MCF 10A (cell line): ENCODE measurements around the gene CPED1. TPM values are rescaled to one million over a fixed set of nuclear protein-coding genes. Genes with fewer than 3 reads are reported as not detected.
"Not testable (repeated sequence)": the region's sequence is repeated elsewhere in the genome, so short reads cannot be mapped to it uniquely, and the experiment has no call there.

Source experiments
- BruUV-seq: library from RNA; stranded (reverse); fragments of 400-500 nt; replicated peaks from 2 replicates; lab custom pipeline; 2021; lab: Mats Ljungman, UMichigan
- CTCF ChIA-PET: fragments of 300-600 bp; sonication (Branson Sonifier 250); formaldehyde crosslinking; extraction: SDS; loops from one replicate; lab custom pipeline; 2021; ENCODE audit warnings: antibody characterized with exemption, inconsistent platforms; lab: Yijun Ruan, JAX
- POLR2A ChIA-PET: fragments of 300-600, 350-650 bp; sonication (Branson Sonifier 250); formaldehyde crosslinking; extraction: SDS; loops from one replicate; lab custom pipeline; 2020; ENCODE audit warnings: antibody characterized with exemption, inconsistent platforms; lab: Yijun Ruan, JAX
- DNase-seq: peaks from one replicate; pipeline ENCODE4 v3.0.0-alpha.2; 2018; ENCODE audit not compliant: unreplicated experiment
- H3K27ac Mint-ChIP-seq: one replicate; pipeline ENCODE4 v1.8.0; 2022; ENCODE audit warnings: mild to moderate bottlenecking, low read depth, mixed read lengths; ENCODE audit not compliant: unreplicated experiment
- H3K27me3 Mint-ChIP-seq: one replicate; pipeline ENCODE4 v1.8.0; 2022; ENCODE audit warnings: mixed read lengths; ENCODE audit not compliant: insufficient read depth, unreplicated experiment
- H3K36me3 Mint-ChIP-seq: one replicate; pipeline ENCODE4 v1.8.0; 2022; ENCODE audit warnings: mild to moderate bottlenecking, moderate library complexity, mixed read lengths; ENCODE audit not compliant: insufficient read depth, unreplicated experiment
- H3K4me1 Mint-ChIP-seq: one replicate; pipeline ENCODE4 v1.8.0; 2022; ENCODE audit warnings: mixed read lengths; ENCODE audit not compliant: insufficient read depth, unreplicated experiment
- H3K4me3 Mint-ChIP-seq: one replicate; pipeline ENCODE4 v1.8.0; 2022; ENCODE audit warnings: mild to moderate bottlenecking, moderate library complexity, mixed read lengths; ENCODE audit not compliant: unreplicated experiment
- H3K9me3 Mint-ChIP-seq: one replicate; pipeline ENCODE4 v1.8.0; 2022; ENCODE audit warnings: mixed read lengths; ENCODE audit not compliant: unreplicated experiment
- intact Hi-C: fragments of 100-400 bp; cut with micrococcal nuclease; formaldehyde crosslinking; loops from 2 replicates; pipeline ENCODE4 v1.14.1; 2022
- total RNA-seq: library from RNA; stranded (reverse); gene quantifications from 2 replicates; pipeline ENCODE4 v1.2.3, GENCODE V29; 2022
- TF ChIP-seq, protein P1 (sequence below): fragments of 200-600 bp; IDR thresholded peaks from one replicate; pipeline ENCODE4 v1.8.0; 2022; ENCODE audit warnings: antibody characterized with exemption, mild to moderate bottlenecking; ENCODE audit not compliant: unreplicated experiment

The CPED1 gene
- total RNA-seq, 1 experiment from 2014 or later: not detected

DNA sequence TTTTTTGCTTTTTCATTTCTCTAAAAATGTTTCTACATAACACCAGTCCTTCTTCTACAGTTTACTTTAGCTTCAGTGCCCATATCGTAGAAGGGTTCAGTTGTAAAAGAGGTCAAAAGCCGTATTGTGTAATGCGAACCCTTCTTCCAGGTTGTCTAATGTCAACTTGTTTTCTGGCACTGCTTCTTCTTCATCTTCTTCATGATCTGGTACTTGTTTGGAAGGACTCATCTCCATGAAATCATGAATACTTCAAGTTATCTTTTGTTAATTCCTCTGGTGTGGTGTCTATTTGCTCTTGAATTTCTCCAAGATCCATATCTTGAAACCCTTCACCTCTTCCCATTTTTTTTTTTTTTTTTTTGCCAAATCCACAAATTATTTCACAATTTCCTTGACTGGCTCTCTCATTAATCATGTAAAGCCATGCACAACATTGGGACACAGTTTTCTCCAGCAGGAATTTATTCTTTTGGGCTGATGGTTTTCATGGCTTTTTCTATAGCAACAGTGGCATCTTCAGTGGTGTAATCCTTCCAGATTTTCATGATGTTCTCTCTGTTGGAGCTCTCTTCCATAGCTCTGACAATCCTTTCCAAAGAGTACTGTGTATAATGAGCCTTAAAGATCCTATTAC, 85.1 kb downstream of the CPED1 start:
- no peaks in the 10 kb centered on the region for H3K36me3 Mint-ChIP-seq
- H3K4me1 Mint-ChIP-seq: no peaks in the 10 kb centered on the region
- POLR2A ChIA-PET: interaction anchor here (0.7 kb wide), 1 partner anchor 95 kb away, joined by 3 read pairs; no protein-coding TSS in a partner anchor
- no peak for DNase-seq
- H3K9me3 Mint-ChIP-seq: no peaks in the 10 kb centered on the region
- no peak overlapping the region for H3K4me3 Mint-ChIP-seq
- no TSS peak for BruUV-seq
- peaks cover 36% of the 10 kb centered on the region for H3K27me3 Mint-ChIP-seq
- TF ChIP-seq, protein P1, sequence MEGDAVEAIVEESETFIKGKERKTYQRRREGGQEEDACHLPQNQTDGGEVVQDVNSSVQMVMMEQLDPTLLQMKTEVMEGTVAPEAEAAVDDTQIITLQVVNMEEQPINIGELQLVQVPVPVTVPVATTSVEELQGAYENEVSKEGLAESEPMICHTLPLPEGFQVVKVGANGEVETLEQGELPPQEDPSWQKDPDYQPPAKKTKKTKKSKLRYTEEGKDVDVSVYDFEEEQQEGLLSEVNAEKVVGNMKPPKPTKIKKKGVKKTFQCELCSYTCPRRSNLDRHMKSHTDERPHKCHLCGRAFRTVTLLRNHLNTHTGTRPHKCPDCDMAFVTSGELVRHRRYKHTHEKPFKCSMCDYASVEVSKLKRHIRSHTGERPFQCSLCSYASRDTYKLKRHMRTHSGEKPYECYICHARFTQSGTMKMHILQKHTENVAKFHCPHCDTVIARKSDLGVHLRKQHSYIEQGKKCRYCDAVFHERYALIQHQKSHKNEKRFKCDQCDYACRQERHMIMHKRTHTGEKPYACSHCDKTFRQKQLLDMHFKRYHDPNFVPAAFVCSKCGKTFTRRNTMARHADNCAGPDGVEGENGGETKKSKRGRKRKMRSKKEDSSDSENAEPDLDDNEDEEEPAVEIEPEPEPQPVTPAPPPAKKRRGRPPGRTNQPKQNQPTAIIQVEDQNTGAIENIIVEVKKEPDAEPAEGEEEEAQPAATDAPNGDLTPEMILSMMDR: no peak
- CTCF ChIA-PET: interaction anchor here (0.6 to 0.7 kb wide), 2 partner anchors 19 to 422 kb away, joined by 3 to 4 read pairs; no protein-coding TSS in a partner anchor
- intact Hi-C loops: no loop called here
- no peak overlapping the region for H3K27ac Mint-ChIP-seq

- BruUV-seq, H3K9me3 Mint-ChIP-seq, H3K27ac Mint-ChIP-seq, H3K4me3 Mint-ChIP-seq, H3K36me3 Mint-ChIP-seq, DNase-seq, intact Hi-C loops, H3K4me1 Mint-ChIP-seq: not testable (repeated sequence)
- POLR2A ChIA-PET: interaction anchor here (1.0 to 1.6 kb wide), 2 partner anchors 9 to 11 kb away, joined by 3 to 4 read pairs; no protein-coding TSS in a partner anchor
- H3K27me3 Mint-ChIP-seq: peaks cover 32% of the 10 kb centered on the region
- CTCF ChIA-PET: interaction anchor here (0.6 to 2.1 kb wide), 6 partner anchors 28 to 1274 kb away, joined by 3 to 25 read pairs (median 4); partner anchors contain the start of gene CPED1
Measured at GRCh38 chr7:121075424-121075841, 86.9 kb downstream of the CPED1 start.

- no TSS peak for BruUV-seq
- DNase-seq: no peak
- Mint-ChIP-seq H3K27me3 (peaks cover 27% of the 10 kb centered on the region), H3K4me1 (peaks cover 6% of the 10 kb centered on the region), H3K27ac (no peak overlapping the region), H3K9me3 (no peaks in the 10 kb centered on the region), H3K4me3 (no peak overlapping the region), H3K36me3 (no peaks in the 10 kb centered on the region)
- TF ChIP-seq, protein P1: no peak
- CTCF ChIA-PET: interaction anchor here (0.6 to 2.1 kb wide), 11 partner anchors 13 to 1273 kb away, joined by 3 to 25 read pairs (median 3); partner anchors contain the start of gene CPED1
- intact Hi-C loops: no loop called here
- POLR2A ChIA-PET: interaction anchor here (1.0 to 1.6 kb wide), 2 partner anchors 9 to 12 kb away, joined by 3 to 4 read pairs; no protein-coding TSS in a partner anchor
Measured at GRCh38 chr7:121075952-121076349, 87.4 kb downstream of the CPED1 start.

- no peak overlapping the region for H3K27ac Mint-ChIP-seq
- H3K36me3 Mint-ChIP-seq: no peaks in the 10 kb centered on the region
- H3K4me1 Mint-ChIP-seq: peaks cover 6% of the 10 kb centered on the region
- BruUV-seq: no TSS peak
- TF ChIP-seq, protein P1: no peak
- intact Hi-C loops: no loop called here
- no peak overlapping the region for H3K4me3 Mint-ChIP-seq
- ChIA-PET CTCF (interaction anchor here (0.6 to 2.1 kb wide), 9 partner anchors 14 to 270 kb away, joined by 3 to 25 read pairs (median 3); partner anchors contain the start of gene CPED1), POLR2A (interaction anchor here (0.6 to 1.6 kb wide), 3 partner anchors 8 to 271 kb away, joined by 3 to 4 read pairs (median 3); no protein-coding TSS in a partner anchor)
- H3K27me3 Mint-ChIP-seq: peaks cover 21% of the 10 kb centered on the region
- peak; percentile 46 for DNase-seq
- no peaks in the 10 kb centered on the region for H3K9me3 Mint-ChIP-seq
Measured at GRCh38 chr7:121076350-121077164, 88.0 kb downstream of the CPED1 start.
